HEK293 (cell line): Measurements from ENCODE around the gene NR2F1-AS1.

ENCODE experiments used
- CTCF ChIA-PET: fragments of 350-600 bp; formaldehyde crosslinking; extraction: SDS; loops from one replicate; lab custom pipeline; 2021; ENCODE audit warnings: antibody characterized with exemption; lab: Yijun Ruan, JAX
- POLR2A ChIA-PET: fragments of 300-600 bp; formaldehyde crosslinking; extraction: SDS; loops from one replicate; lab custom pipeline; 2020; ENCODE audit warnings: antibody characterized with exemption, inconsistent platforms; lab: Yijun Ruan, JAX
- H3K27ac ChIP-seq: fragments of 200-500 bp; sonication (Bioruptor generic); 2 replicates; pipeline ENCODE4 v1.5.1; 2014; ENCODE audit warnings: low read depth, low read length, control low read depth, inconsistent platforms; ENCODE audit errors: extremely low read depth
- H3K36me3 ChIP-seq, 2 experiments: fragments of 200-500 bp in 1 of 2; sonication (Bioruptor generic) in 1 of 2; 1 replicate in 1 of 2; 2 replicates in 1 of 2; pipeline ENCODE4 v1.5.1; 2014 to 2017; ENCODE audit warnings: inconsistent platforms in 2 of 2, low read length in 2 of 2; ENCODE audit not compliant: control insufficient read depth in 2 of 2, insufficient read depth in 1 of 2
- H3K4me1 ChIP-seq: fragments of 200-500 bp; sonication (Bioruptor generic); 2 replicates; pipeline ENCODE4 v1.5.1; 2014; ENCODE audit warnings: mild to moderate bottlenecking, low read length, inconsistent platforms; ENCODE audit not compliant: control insufficient read depth, insufficient read depth
- H3K4me3 ChIP-seq: 2 replicates; pipeline ENCODE4 v1.5.1; 2011; ENCODE audit warnings: low read depth, mild to moderate bottlenecking, control low read depth, low read length, moderate library complexity
- H3K9me3 ChIP-seq: fragments of 200-500 bp; sonication (Bioruptor generic); 2 replicates; pipeline ENCODE4 v1.5.1; 2014; ENCODE audit warnings: low read depth, low read length, inconsistent platforms; ENCODE audit not compliant: control insufficient read depth, insufficient read depth
- OVOL3 ChIP-seq: fragments of 450-650 bp; formaldehyde crosslinking; IDR thresholded peaks from 2 replicates; pipeline ENCODE4 v1.5.1; 2016; ENCODE audit warnings: missing biosample characterization, missing genetic modification characterization
- PRDM6 ChIP-seq: fragments of 450-650 bp; formaldehyde crosslinking; IDR thresholded peaks from 2 replicates; pipeline ENCODE4 v1.5.1; 2017; ENCODE audit warnings: missing biosample characterization, missing genetic modification characterization
- ZBTB44 ChIP-seq: fragments of 450-650 bp; IDR thresholded peaks from 2 replicates; pipeline ENCODE4 v1.5.1; 2018; ENCODE audit warnings: missing biosample characterization, mild to moderate bottlenecking, missing genetic modification characterization
- ZBTB8A ChIP-seq: fragments of 450-650 bp; formaldehyde crosslinking; IDR thresholded peaks from 2 replicates; pipeline ENCODE4 v1.5.1; 2016; ENCODE audit warnings: missing biosample characterization, missing genetic modification characterization
- ZNF132 ChIP-seq: fragments of 450-650 bp; formaldehyde crosslinking; IDR thresholded peaks from 2 replicates; pipeline ENCODE4 v1.5.1; 2017; ENCODE audit warnings: missing biosample characterization, missing genetic modification characterization, borderline replicate concordance
- ZNF2 ChIP-seq: fragments of 450-650 bp; formaldehyde crosslinking; IDR thresholded peaks from 2 replicates; pipeline ENCODE4 v1.5.1; 2016; ENCODE audit warnings: missing biosample characterization, missing genetic modification characterization
- ZNF202 ChIP-seq: fragments of 450-650 bp; formaldehyde crosslinking; IDR thresholded peaks from 2 replicates; pipeline ENCODE4 v1.5.1; 2016; ENCODE audit warnings: missing biosample characterization, missing genetic modification characterization, borderline replicate concordance
- ZNF335 ChIP-seq: fragments of 450-650 bp; formaldehyde crosslinking; conservative IDR thresholded peaks from 2 replicates; pipeline ENCODE4 v1.5.1; 2016; ENCODE audit warnings: missing biosample characterization, missing genetic modification characterization
- ZNF423 ChIP-seq: fragments of 450-650 bp; formaldehyde crosslinking; IDR thresholded peaks from 2 replicates; pipeline ENCODE4 v1.5.1; 2016; ENCODE audit warnings: missing biosample characterization, missing genetic modification characterization
- ZNF473 ChIP-seq: fragments of 450-650 bp; formaldehyde crosslinking; IDR thresholded peaks from 2 replicates; pipeline ENCODE4 v1.5.1; 2017; ENCODE audit warnings: missing biosample characterization, missing genetic modification characterization
- ZNF776 ChIP-seq: fragments of 450-650 bp; formaldehyde crosslinking; IDR thresholded peaks from 2 replicates; pipeline ENCODE4 v1.5.0; 2017; ENCODE audit warnings: missing biosample characterization, missing genetic modification characterization, borderline replicate concordance
- ZSCAN5A ChIP-seq: fragments of 450-650 bp; formaldehyde crosslinking; IDR thresholded peaks from 2 replicates; pipeline ENCODE4 v1.5.1; 2016; ENCODE audit warnings: missing biosample characterization, missing genetic modification characterization

Gene NR2F1-AS1

GRCh38 chr5:93588352-93589151 lies 7.5 kb upstream of the NR2F1-AS1 start:
- H3K9me3 ChIP-seq = no peaks in the 10 kb centered on the region
- peaks cover 27% of the 10 kb centered on the region for H3K4me1 ChIP-seq
- H3K36me3 ChIP-seq = peaks cover 21 to 55% of the 10 kb centered on the region in 2 experiments
- ChIA-PET POLR2A (no interaction called here), CTCF (no interaction called here)
- no peak overlapping the region for H3K4me3 ChIP-seq
- no peak overlapping the region for H3K27ac ChIP-seq
- TF ChIP-seq ZNF776 (tag by site-specific recombination) (no peak), ZNF423 (tag by site-specific recombination) (no peak), ZNF473 (no peak), ZNF2 (tag by site-specific recombination) (peak; percentile 29; the same call in 1 of the 2 replicates), ZNF335 (no peak)

GRCh38 chr5:93587597-93588351 lies 6.8 kb upstream of the NR2F1-AS1 start:
- H3K27ac ChIP-seq = peak overlapping the region; percentile 16; the same call in 1 of the 2 replicates
- TF ChIP-seq OVOL3 (tag by site-specific recombination) (no peak), ZNF335 (peak; percentile 34; the same call in 1 of the 2 replicates), ZNF202 (peak; percentile 32; the same call in 1 of the 2 replicates)
- peaks cover 27% of the 10 kb centered on the region for H3K4me1 ChIP-seq
- H3K36me3 ChIP-seq = peaks cover 15 to 47% of the 10 kb centered on the region in 2 experiments
- POLR2A ChIA-PET = interaction anchor here (1.9 kb wide), 1 partner anchor 24 kb away, joined by 9 read pairs; no protein-coding TSS in a partner anchor
- H3K4me3 ChIP-seq = no peak overlapping the region
- no peaks in the 10 kb centered on the region for H3K9me3 ChIP-seq
- CTCF ChIA-PET = interaction anchor here (1.2 kb wide), 1 partner anchor 206 kb away, joined by 3 read pairs; no protein-coding TSS in a partner anchor

- Histone ChIP-seq H3K36me3 (peaks cover 15 to 45% of the 10 kb centered on the region in 2 experiments), H3K4me1 (peaks cover 27% of the 10 kb centered on the region), H3K4me3 (no peak overlapping the region), H3K27ac (peak overlapping the region; percentile 16; the same call in 1 of the 2 replicates), H3K9me3 (no peaks in the 10 kb centered on the region)
- POLR2A ChIA-PET = interaction anchor here (0.5 to 1.9 kb wide), 3 partner anchors 14 to 495 kb away, joined by 3 to 9 read pairs (median 8); no protein-coding TSS in a partner anchor
- TF ChIP-seq ZBTB8A (tag by site-specific recombination) (no peak), ZSCAN5A (tag by site-specific recombination) (no peak), ZBTB44 (tag by site-specific recombination) (peak; percentile 44; the same call in 1 of the 2 replicates), PRDM6 (tag by site-specific recombination) (peak; percentile 44; the same call in 1 of the 2 replicates), ZNF132 (tag by site-specific recombination) (no peak)
- CTCF ChIA-PET = interaction anchor here (0.6 to 1.2 kb wide), 6 partner anchors 24 to 948 kb away, joined by 3 to 4 read pairs (median 3); no protein-coding TSS in a partner anchor
Observed at GRCh38 chr5:93586736-93587596, 5.9 kb upstream of the NR2F1-AS1 start.
